K562 (cell line): Measurements from ENCODE around the gene HAPLN3. TPM values are rescaled to one million over a fixed set of nuclear protein-coding genes. Genes with fewer than 3 reads are reported as not detected.

Experiments used
- ARID2 ChIP-seq: fragments of 450-650 bp; IDR thresholded peaks from 2 replicates; pipeline ENCODE4 v1.6.1; 2017; ENCODE audit warnings: antibody characterized with exemption, mild to moderate bottlenecking
- CHAMP1 ChIP-seq: fragments of 450-650 bp; IDR thresholded peaks from 2 replicates; pipeline ENCODE4 v1.6.1; 2016; ENCODE audit warnings: mild to moderate bottlenecking
- CREB5 ChIP-seq: fragments of 250-450 bp; sonication (Bioruptor Pico); IDR thresholded peaks from 2 replicates; pipeline ENCODE4 v1.5.0; 2020; ENCODE audit warnings: mild to moderate bottlenecking
- ELF4 ChIP-seq: fragments of 450-650 bp; formaldehyde crosslinking; IDR thresholded peaks from 2 replicates; pipeline ENCODE4 v1.4.0; 2022; ENCODE audit warnings: missing genetic modification characterization
- ETV5 ChIP-seq: sonication (generic); formaldehyde crosslinking; IDR thresholded peaks from 2 replicates; pipeline ENCODE4 v1.4.0; 2020; ENCODE audit warnings: low read depth, mild to moderate bottlenecking, missing genetic modification reagents
- GMEB1 ChIP-seq: fragments of 250-450 bp; sonication (Bioruptor Pico); IDR thresholded peaks from 2 replicates; pipeline ENCODE4 v1.4.0; 2020; ENCODE audit warnings: mild to moderate bottlenecking
- HCFC1 ChIP-seq: IDR thresholded peaks from 2 replicates; pipeline ENCODE4 v1.6.1; 2012; ENCODE audit warnings: low read depth, low read length, improper control_type of control experiment
- MEF2A ChIP-seq: IDR thresholded peaks from 2 replicates; pipeline ENCODE4 v1.6.1; 2011; ENCODE audit warnings: low read depth, mild to moderate bottlenecking, low read length, moderate library complexity; ENCODE audit not compliant: control insufficient read depth
- PHTF2 ChIP-seq: fragments of 250-450 bp; sonication (Bioruptor Pico); IDR thresholded peaks from 2 replicates; pipeline ENCODE4 v1.5.0; 2021; ENCODE audit warnings: mild to moderate bottlenecking
- POLR2AphosphoS5 ChIP-seq: IDR thresholded peaks from 2 replicates; pipeline ENCODE4 v1.6.1; 2011; ENCODE audit warnings: mild to moderate bottlenecking, low read depth, low read length, moderate library complexity; ENCODE audit not compliant: control insufficient read depth, insufficient read depth
- RBM25 ChIP-seq: fragments of 200-400 bp; formaldehyde crosslinking; IDR thresholded peaks from 2 replicates; pipeline ENCODE4 v1.6.1; 2018; ENCODE audit warnings: low read length, low read depth, moderate library complexity; ENCODE audit not compliant: severe bottlenecking
- RUNX1 ChIP-seq: sonication (generic); IDR thresholded peaks from 2 replicates; pipeline ENCODE4 v1.6.1; 2016; ENCODE audit warnings: antibody characterized with exemption, low read depth
- TBL1XR1 ChIP-seq, 2 experiments: IDR thresholded peaks; 2 replicates each; pipeline ENCODE4 v1.6.1; 2012; ENCODE audit warnings: improper control_type of control experiment in 2 of 2, low read length in 2 of 2, mild to moderate bottlenecking in 1 of 2
- YY1 ChIP-seq, 3 experiments: IDR thresholded peaks; 2 replicates each; pipeline ENCODE4 v1.6.1; 2011; ENCODE audit warnings: low read length in 2 of 3, mild to moderate bottlenecking in 2 of 3, moderate library complexity in 2 of 3, borderline replicate concordance in 1 of 3, control low read depth in 1 of 3, low read depth in 1 of 3; ENCODE audit not compliant: insufficient read depth in 3 of 3, insufficient replicate concordance in 2 of 3, control insufficient read depth in 1 of 3, insufficient read length in 1 of 3; ENCODE audit errors: extremely low read depth in 1 of 3
- ZBTB33 ChIP-seq: sonication (generic); formaldehyde crosslinking; IDR thresholded peaks from 2 replicates; pipeline ENCODE4 v1.8.1; 2023; ENCODE audit warnings: mild to moderate bottlenecking, missing genetic modification reagents
- polyA plus RNA-seq, 8 experiments: library from polyadenylated mRNA; depleted of rRNA in 4 of 8; stranded (reverse) in 5 of 8; unstranded in 3 of 8; fragments of >200 nt; fragmentation: Nextera tagmentation in 2 of 8; fragmentation: Illumina TruSeq in 1 of 8; extraction: Ambion mirVana in 2 of 8; extraction: Trizol in 1 of 8; gene quantifications; 2 replicates each; pipeline versions ENCODE4 v1.2.1 to v1.2.3, GENCODE V29; 2011 to 2014; ENCODE audit warnings: inconsistent platforms in 1 of 8, missing spikeins in 1 of 8
- total RNA-seq, 7 experiments: library from RNA; depleted of rRNA in 6 of 7; stranded (reverse); fragments of >200 nt in 6 of 7; fragmentation: Illumina TruSeq in 2 of 7; extraction: Trizol in 2 of 7; gene quantifications; 2 replicates each; pipeline versions ENCODE4 v1.2.1 to v1.2.3, GENCODE V29; 2011 to 2021; ENCODE audit warnings: low replicate concordance in 1 of 7
- TF ChIP-seq, protein P1 (sequence below): sonication (generic); formaldehyde crosslinking; IDR thresholded peaks from 2 replicates; pipeline ENCODE4 v1.9.0; 2022; ENCODE audit warnings: mild to moderate bottlenecking, missing genetic modification reagents

Gene HAPLN3
- total and polyA plus RNA-seq, 9 of the 15 experiments (the other 6 are each of a cell fraction or from before 2014, with no cell fraction given), result 0.04 to 2.4 (median 0.65) TPM

DNA sequence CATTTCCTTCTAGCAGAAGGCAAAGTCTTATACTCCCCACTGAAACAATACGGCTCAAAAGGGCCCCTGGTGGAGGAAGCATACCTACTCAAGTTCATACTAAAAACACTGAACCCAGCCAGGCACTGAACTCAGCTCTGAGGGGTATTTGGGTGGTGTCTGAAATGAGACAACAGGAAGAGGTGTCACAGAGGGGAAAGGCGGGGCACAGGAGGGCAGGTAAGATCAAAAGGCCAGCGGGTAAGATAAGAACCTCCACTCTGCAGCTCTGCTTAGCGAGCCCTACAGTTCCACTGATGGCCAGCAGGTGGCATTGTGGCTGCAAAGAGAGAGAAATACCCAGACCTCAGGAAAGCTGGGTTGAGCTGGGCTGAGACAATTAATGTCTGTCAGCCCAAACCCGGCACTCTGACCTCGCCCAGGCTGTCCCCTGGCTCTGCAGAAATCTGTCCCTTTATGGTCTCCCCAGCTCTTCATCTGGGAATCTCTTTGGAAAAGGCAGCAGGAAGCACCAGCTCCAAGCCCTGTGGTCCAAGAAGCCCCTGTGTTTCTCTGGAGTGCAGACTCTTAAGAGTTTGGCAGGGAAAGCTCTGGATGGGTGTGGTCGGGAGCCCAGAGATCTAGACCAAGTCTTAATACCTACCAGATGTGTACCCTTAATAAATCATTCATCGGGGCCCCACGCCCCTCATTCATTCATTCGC, 9.4 kb upstream of the HAPLN3 start (continued):
- TF ChIP-seq MEF2A (0 out of 2 replicates have a peak, but pooled peaks have one; percentile 28), GMEB1 (no peak), RUNX1 (no peak), RBM25 (no peak), ZBTB33 (CRISPR knock-in tag) (no peak), CREB5 (CRISPR knock-in tag) (no peak), POLR2AphosphoS5 (peak; percentile 55), PHTF2 (no peak), HCFC1 (0 out of 2 replicates have a peak, but pooled peaks have one; percentile 15), CHAMP1 (no peak), ETV5 (no peak), ARID2 (peak; percentile 51; the same call in 1 of the 2 replicates), TBL1XR1 (IDR thresholded peaks at IDR 0.05; ENCODE audit: low read length in 2 of 2) (0 out of 4 replicates have a peak, but pooled peaks of 1 of the 2 experiments have one; percentile 25), YY1 (IDR thresholded peaks at IDR 0.05; ENCODE audit: borderline replicate concordance in 1 of 3, control insufficient read depth in 1 of 3, extremely low read depth in 1 of 3, insufficient read depth in 3 of 3, insufficient read length in 1 of 3, insufficient replicate concordance in 2 of 3, low read depth in 1 of 3, low read length in 2 of 3) (peak in 1 of 3 experiments; percentile 13), ELF4 (0 out of 2 replicates have a peak, but pooled peaks have one; percentile 23)
- TF ChIP-seq, protein P1, sequence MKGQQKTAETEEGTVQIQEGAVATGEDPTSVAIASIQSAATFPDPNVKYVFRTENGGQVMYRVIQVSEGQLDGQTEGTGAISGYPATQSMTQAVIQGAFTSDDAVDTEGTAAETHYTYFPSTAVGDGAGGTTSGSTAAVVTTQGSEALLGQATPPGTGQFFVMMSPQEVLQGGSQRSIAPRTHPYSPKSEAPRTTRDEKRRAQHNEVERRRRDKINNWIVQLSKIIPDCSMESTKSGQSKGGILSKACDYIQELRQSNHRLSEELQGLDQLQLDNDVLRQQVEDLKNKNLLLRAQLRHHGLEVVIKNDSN (CRISPR knock-in tag), result no peak
